CD4-positive, alpha-beta T cell treated with Interleukin-10 for 1 hour (primary cell): ENCODE data around the gene AOPEP.

Source experiments
- DNase-seq: peaks from one replicate; pipeline ENCODE4 v3.0.0-alpha.2; 2020

The AOPEP gene

DNA sequence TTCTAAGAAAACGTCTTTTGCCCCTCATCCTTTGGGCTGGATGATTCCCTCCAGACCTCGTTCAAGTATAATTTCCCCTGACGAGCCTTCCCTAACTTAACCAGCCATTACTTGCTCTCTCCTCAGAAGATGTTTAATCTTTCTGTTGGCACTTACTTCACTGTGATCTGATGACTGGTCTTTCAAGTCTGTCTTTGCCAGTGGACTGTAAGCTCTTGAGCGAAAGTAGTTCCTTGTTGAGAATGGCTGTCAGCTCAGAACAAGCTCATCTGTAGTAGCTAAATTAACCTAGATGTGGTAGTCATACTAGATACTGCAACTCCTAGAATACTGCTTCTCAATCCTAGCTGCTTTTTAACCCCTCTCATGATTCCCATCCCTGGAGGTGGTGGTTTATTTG, 125.0 kb downstream of the AOPEP start:
- no peak for DNase-seq

- DNase-seq = no peak
Observed at GRCh38 chr9:94851892-94852291, 125.4 kb downstream of the AOPEP start.

DNA sequence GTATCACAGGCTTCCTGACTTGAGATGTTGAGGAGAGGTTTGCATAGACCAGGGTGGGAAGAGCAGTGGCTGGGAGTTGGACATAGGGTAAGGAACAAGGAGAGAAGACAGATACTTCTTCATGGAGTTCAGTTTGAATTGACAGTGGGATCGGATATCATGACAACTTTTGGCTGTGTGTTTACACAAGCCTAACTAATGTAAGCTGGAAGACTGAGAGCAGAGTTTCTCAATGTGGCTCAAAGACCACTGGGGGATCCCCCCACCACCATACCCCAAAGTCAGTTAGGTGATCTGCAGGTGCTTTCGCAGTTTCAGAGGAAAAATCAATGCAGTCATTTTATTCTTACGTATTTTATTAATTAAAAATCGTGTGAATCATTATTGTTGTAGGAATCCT, 125.9 kb downstream of the AOPEP start:
- no peak for DNase-seq

- DNase-seq = no peak
Observed at GRCh38 chr9:94853887-94854286, 127.4 kb downstream of the AOPEP start.

DNA sequence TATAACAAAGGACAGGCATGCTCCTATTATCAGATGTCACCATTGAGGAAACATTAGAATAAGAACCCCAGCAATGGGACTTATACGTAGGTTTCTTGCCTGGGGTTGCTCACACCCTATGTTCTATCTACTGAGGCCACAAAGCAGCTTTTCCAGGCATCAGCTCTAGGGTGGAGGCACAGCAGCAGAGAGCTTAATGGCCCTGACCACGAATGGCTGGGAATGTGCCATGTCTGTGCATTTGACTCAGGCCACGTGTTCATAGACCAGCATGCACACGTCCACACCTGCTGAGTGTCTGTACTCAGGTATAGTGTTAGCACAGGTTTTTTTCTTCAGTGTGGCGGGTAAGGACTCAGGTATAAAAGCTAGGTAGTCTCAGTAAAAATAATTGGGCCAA, 129.4 kb downstream of the AOPEP start:
- DNase-seq = no peak

GRCh38 chr9:94857791-94858190, 131.3 kb downstream of the AOPEP start:
- no peak for DNase-seq

DNA sequence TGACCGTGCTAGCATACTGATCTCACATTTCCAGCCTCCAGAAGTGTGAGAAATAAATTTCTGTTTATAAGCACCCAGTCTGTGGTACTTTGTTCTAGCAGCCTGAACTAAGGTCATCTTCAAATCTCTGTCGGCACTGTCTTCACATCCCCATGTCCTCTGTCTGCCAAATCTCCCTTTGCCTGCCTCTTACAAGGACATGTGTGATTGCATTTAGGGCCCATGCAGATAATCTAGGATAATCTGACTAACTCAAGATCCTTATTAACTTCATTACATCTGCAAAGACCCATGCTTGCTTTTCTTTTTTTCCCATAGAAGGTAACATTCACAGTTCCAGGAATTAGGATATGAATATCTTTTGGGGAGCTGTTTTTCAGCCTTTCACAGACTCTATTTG, 132.7 kb downstream of the AOPEP start:
- DNase-seq = no peak

GRCh38 chr9:94859891-94860290, 133.4 kb downstream of the AOPEP start:
- DNase-seq = no peak

DNA sequence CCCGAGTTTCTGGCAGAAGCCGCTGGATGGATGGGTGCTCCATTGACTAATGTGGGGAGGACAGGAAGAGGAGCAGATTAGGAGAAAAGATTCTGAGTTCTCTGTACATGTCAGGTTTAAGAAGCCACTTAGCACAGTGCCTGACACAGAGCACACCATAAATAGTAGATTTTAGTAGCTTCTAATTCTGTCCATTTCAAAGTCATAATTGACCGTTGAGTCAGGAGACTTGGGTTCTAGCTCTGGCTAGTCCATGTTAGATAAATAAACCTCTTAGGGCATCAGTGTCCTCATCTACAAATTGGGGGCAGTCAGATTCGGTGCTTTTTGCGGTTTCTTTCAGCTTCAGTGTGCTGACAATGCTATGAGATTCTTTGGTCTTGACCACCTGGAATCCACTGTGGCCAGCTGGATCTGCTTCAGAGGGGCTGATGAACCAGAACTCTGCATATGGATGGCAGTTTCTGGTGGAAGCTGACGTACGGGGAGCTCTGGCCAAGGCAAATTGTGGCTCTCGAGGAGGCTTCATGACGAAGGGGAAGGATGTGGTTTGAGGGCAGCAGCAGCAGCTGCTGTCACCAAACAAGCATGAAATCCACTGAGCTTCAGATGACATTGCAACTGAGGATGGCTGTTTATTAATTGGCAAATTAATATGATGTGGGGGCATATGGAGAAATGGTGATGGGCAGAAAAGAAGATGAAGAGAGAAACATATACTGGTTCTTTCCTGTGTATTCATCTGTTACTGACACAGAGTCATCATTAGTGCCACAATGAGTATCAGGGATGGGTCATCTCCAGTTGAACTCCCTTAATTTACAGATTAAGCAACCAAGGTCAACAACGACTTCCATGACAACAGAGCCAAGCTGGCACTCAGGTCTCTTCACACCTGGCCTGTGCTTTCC, 134.4 kb downstream of the AOPEP start:
- peak; percentile 78 for DNase-seq

GRCh38 chr9:94861589-94862272, 135.2 kb downstream of the AOPEP start:
- DNase-seq = no peak

DNA sequence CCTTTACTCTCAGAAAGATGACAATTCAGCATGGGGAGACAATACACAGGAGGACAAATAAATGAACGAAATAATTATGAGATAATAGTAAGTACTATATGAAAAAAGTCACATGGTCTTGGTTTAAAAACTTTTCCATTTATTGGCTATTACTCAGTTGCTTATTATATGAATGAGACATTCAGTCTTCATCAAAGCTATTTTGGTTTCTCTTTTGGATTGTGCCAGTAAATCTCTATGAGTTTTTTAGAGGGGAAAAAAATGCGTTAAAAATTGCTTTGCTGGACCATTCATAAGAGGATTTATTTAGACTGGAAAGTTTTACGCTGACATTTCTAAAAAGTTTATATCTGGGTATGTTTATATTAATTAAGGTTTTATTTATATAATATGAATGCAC, 137.7 kb downstream of the AOPEP start:
- no peak for DNase-seq

DNA sequence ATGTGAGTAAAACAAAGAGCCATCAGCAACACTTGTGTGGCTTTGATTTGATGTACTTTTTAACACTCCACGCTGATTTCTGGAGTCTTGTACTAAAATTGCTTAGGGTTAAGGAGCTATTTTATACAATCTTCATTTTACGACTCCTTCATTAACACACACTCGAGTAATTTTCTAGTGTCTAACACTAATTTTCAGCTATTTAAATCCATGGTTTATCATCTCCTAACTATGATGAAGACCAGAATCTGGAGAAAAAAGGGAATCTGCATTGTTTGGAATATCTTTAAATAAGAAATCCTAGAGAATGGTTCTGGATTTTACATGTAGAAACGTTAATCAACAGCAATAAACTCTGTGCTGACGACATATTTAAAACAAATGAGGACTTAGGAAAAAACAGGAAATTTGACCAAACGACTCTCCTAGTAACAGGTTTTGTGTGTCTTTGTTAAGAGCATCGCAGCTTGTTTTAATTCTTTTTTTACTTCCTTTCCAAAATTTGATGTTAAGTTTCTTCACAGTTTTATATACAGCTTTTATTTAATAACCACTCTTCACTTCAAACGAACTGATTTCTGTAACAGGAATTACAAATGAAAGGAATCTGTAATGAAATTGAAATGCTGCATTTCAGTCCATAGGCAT, 138.5 kb downstream of the AOPEP start:
- no peak for DNase-seq

DNA sequence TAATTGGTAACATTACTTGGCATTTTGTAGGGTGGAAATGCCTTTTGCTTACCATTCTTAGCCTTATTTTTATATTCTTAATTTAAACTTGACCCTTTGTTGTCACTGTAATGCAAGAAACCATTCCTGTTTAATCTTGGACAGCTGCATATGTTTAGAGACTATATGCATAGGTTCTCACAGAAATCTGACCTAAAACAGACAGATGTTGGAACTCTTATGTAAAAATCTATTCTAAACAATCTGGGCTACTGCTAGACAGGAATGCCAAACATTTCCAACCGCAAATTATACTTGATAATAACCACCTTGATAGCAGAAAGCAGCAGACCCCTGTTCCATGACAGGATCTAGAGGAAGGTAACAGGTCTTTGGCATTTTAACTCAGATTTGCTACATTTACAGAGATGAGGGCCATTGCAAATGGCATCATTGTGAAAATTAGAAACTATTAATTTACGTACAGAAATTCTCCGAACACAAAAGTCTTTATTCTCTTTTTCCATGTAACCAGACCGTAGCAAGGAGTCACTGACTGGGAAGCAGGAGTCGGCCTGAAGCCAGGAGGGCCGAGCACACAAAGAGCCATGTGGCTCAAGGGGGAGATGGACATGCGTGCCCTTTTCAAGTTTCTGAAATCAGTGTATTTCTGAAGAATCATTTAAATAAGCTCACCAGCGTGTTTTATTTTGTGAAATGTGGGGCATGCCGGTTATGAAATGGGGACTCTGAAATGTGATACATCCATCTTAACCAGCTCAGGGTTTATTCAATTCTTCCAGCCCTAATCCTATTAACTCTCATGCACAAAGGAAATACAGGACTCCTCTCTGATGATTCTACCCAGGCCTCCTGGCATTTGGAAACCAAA, 139.3 kb downstream of the AOPEP start:
- no peak for DNase-seq

- DNase-seq = no peak
Observed at GRCh38 chr9:94866770-94867169, 140.3 kb downstream of the AOPEP start.

DNA sequence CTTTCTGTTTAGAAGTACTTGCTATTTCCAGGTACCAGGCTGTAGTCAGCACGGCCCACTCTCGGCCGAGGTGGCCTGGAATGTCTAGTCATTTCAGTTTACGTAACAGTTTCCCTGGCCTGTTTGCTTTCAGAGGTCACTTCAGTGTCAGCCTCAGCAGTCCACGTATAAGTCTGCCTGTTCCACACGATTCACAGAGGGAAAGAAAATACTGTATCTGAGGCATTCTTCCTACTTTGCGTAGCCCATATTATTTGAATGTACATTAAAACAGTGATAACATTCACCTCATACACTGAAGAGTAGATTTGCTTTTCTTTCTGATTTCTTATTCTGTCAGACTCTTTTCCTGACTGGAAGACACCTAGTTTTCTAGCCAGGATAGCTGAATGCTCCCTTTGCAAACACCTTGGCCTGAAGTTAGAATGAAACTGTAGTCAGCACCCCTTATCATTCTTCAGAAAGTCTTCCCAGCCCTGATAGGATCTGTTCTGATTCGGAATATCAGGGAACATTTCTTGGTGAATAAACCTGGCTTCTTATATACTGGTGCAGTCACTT, 140.9 kb downstream of the AOPEP start:
- DNase-seq = no peak

GRCh38 chr9:94867842-94868312, 141.4 kb downstream of the AOPEP start:
- DNase-seq = no peak

GRCh38 chr9:94868464-94868863, 142.0 kb downstream of the AOPEP start:
- no peak for DNase-seq

GRCh38 chr9:94869415-94869843, 142.9 kb downstream of the AOPEP start:
- no peak for DNase-seq

DNA sequence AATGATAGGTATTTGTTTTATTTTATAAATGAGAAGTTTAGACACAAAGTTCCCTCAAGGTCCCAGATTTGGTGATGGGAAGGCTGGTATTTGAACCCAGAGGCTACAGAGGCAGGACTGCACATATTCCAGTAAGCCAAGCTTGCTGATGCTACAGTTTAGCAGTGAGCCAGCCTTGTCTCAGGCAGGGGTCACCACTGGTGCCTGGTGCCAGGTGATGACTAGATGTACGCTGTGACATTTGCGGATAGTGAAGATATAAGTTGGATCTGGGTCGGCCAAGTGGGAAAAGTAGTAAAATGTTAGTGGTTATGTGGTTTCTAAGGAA, 143.9 kb downstream of the AOPEP start:
- no peak for DNase-seq

DNA sequence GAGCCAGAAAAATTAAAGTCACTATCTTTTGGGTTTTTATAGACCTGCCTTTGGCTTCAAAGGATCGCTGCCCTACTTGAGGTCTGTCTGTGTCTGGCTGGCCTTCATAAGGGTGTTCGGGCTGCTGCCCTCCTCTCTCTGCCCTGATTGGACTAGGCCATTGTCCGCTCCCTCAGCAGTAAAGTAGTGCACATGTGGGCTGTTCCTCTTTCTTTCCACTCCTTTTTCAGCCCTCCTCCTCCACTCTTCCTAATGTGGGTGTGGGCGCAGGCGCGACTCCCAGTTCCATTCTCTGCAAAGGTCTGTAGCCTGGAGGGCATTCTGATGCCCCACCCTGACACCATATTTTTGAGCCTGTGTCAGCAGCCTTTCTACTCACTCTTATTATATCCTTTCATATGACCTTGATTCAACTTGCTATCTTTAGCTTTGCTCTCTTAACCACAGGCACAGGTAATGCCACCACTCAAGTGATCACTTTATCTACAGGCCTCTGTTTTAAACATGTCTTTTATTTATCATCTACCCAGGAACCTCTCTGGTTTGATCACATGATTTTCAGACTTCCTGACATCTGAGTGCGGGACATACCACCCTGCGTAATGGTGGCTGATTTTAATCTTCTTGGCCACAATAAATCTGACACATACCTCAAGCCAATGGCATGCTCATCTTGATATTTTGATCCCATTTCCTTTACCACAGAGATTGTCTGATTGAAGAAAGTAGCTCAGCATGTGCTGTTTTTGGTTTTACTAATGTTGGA, 144.5 kb downstream of the AOPEP start:
- DNase-seq = peak; percentile 74

DNA sequence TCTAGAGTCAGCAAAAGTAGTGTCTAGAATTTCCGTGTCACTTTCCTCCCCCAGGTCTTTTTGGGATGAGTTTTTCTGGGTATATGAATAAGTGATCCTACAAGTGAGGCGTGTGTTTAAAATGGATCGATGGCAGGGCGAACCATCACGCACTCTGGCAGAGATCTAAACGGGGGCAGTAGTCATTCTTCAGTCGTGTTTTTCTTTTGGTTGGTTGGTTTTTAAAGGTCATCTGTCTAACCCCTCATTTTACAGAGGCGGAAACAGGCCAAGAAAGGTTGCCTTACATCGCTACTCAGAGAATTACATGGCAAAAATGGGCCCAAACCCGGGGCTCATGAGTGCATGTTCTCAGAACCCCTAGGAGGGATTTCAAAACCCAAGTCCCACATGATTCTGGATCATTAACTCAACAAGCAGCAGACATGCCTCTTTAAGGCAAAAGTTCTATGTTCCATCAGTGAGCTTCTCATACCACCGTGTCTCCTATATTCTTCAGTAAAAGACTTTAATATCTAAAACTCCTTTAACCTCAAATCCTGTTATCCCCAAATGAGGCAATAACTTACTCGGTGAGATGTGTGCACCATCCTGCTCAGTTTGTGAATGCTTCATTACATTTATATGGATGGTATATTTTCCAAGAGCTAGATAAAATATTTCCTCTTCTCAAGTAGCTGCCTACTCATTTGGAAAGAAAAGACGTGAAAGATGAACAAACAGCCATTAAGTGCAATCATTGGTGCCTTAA, 145.8 kb downstream of the AOPEP start:
- no peak for DNase-seq
